Measurements from ENCODE around the gene PTPRB.

DNA sequence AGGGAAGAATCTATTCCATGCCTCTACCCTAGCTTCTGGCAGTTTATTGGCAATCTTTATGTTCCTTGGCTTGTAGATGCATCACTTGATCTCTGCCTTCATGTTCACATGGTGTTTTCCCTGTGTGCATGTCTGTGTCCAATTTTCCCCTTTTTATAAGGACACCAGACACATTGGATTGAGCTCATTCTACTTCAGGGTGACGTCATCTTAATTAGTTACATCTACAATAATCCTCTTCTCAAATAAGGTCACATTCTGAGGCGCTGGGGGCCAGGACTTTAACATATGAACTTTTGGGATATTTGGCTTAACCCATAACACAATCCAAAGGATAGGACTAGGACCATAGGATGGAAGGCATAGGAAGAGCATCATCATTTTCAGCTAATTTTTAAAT is 169.8 kb downstream of the PTPRB start:
- TF ChIP-seq, protein P1, sequence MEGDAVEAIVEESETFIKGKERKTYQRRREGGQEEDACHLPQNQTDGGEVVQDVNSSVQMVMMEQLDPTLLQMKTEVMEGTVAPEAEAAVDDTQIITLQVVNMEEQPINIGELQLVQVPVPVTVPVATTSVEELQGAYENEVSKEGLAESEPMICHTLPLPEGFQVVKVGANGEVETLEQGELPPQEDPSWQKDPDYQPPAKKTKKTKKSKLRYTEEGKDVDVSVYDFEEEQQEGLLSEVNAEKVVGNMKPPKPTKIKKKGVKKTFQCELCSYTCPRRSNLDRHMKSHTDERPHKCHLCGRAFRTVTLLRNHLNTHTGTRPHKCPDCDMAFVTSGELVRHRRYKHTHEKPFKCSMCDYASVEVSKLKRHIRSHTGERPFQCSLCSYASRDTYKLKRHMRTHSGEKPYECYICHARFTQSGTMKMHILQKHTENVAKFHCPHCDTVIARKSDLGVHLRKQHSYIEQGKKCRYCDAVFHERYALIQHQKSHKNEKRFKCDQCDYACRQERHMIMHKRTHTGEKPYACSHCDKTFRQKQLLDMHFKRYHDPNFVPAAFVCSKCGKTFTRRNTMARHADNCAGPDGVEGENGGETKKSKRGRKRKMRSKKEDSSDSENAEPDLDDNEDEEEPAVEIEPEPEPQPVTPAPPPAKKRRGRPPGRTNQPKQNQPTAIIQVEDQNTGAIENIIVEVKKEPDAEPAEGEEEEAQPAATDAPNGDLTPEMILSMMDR (IDR thresholded peaks at IDR 0.05): no peak
- no peak for TF ChIP-seq POLR2A (IDR thresholded peaks at IDR 0.05)

All from testis (tissue), 2 donors.